HepG2 (cell line): Measurements from ENCODE around the gene ADH4. TPM values are rescaled to one million over a fixed set of nuclear protein-coding genes. Genes with fewer than 3 reads are reported as not detected.

Experiments
- BCLAF1 ChIP-seq: fragments of 450-650 bp; IDR thresholded peaks from 2 replicates; pipeline ENCODE4 v1.6.1; 2017; ENCODE audit warnings: mild to moderate bottlenecking
- BRCA1 ChIP-seq: sonication (generic); formaldehyde crosslinking; IDR thresholded peaks from 2 replicates; pipeline ENCODE4 v1.4.0; 2020; ENCODE audit warnings: missing genetic modification reagents
- DZIP1 ChIP-seq: sonication (generic); formaldehyde crosslinking; IDR thresholded peaks from 2 replicates; pipeline ENCODE4 v1.5.0; 2020; ENCODE audit warnings: mild to moderate bottlenecking, missing genetic modification reagents
- FOXJ3 ChIP-seq: sonication (generic); formaldehyde crosslinking; IDR thresholded peaks from 2 replicates; pipeline ENCODE4 v1.4.0; 2020; ENCODE audit warnings: missing genetic modification reagents, mild to moderate bottlenecking, borderline replicate concordance
- GATA4 ChIP-seq: sonication (generic); IDR thresholded peaks from 2 replicates; pipeline ENCODE4 v1.6.1; 2016; ENCODE audit warnings: antibody characterized with exemption, low read depth, borderline replicate concordance
- HOMEZ ChIP-seq: IDR thresholded peaks from 2 replicates; pipeline ENCODE4 v1.6.1; 2016; ENCODE audit warnings: low read depth
- HOXA5 ChIP-seq: sonication (generic); formaldehyde crosslinking; IDR thresholded peaks from 2 replicates; pipeline ENCODE4 v1.4.0; 2020; ENCODE audit warnings: missing genetic modification reagents
- KDM3A ChIP-seq: IDR thresholded peaks from 2 replicates; pipeline ENCODE4 v1.6.1; 2018; ENCODE audit warnings: low read depth, missing compliant biosample characterization
- KLF6 ChIP-seq: IDR thresholded peaks from 2 replicates; pipeline ENCODE4 v1.8.0; 2016; ENCODE audit warnings: missing biosample characterization, missing genetic modification reagents
- NONO ChIP-seq, 2 experiments: fragments of 450-650 bp in 1 of 2; sonication (generic) in 1 of 2; formaldehyde crosslinking in 1 of 2; IDR thresholded peaks in 1 of 2; conservative IDR thresholded peaks in 1 of 2; 2 replicates each; pipeline versions ENCODE4 v1.6.1 to v1.8.0; 2017 to 2022; ENCODE audit warnings: mild to moderate bottlenecking in 1 of 2, missing genetic modification reagents in 1 of 2, moderate library complexity in 1 of 2
- NR2C2 ChIP-seq: sonication (generic); formaldehyde crosslinking; IDR thresholded peaks from 2 replicates; pipeline ENCODE4 v1.4.0; 2020; ENCODE audit warnings: missing genetic modification reagents, mild to moderate bottlenecking, moderate library complexity, borderline replicate concordance
- SMARCC2 ChIP-seq: fragments of 450-650 bp; IDR thresholded peaks from 2 replicates; pipeline ENCODE4 v1.6.1; 2017; ENCODE audit warnings: antibody characterized with exemption, mild to moderate bottlenecking
- ZMAT3 ChIP-seq: sonication (generic); formaldehyde crosslinking; conservative IDR thresholded peaks from 2 replicates; pipeline ENCODE4 v1.7.0; 2021; ENCODE audit warnings: missing genetic modification reagents
- ZNF264 ChIP-seq: sonication (generic); formaldehyde crosslinking; IDR thresholded peaks from 2 replicates; pipeline ENCODE4 v1.4.0; 2020; ENCODE audit warnings: missing genetic modification reagents
- ZNF331 ChIP-seq: sonication (generic); formaldehyde crosslinking; IDR thresholded peaks from 2 replicates; pipeline ENCODE4 v1.4.0; 2020; ENCODE audit warnings: missing genetic modification reagents
- ZNF362 ChIP-seq: sonication (generic); formaldehyde crosslinking; IDR thresholded peaks from 2 replicates; pipeline ENCODE4 v1.4.0; 2020; ENCODE audit warnings: missing genetic modification reagents, mild to moderate bottlenecking, borderline replicate concordance
- ZNF639 ChIP-seq: conservative IDR thresholded peaks from 2 replicates; pipeline ENCODE4 v1.6.1; 2018; ENCODE audit warnings: missing genetic modification reagents
- ZNF7 ChIP-seq: IDR thresholded peaks from 2 replicates; pipeline ENCODE4 v1.6.1; 2016; ENCODE audit warnings: missing biosample characterization, missing genetic modification reagents
- ZNF782 ChIP-seq: sonication (generic); formaldehyde crosslinking; IDR thresholded peaks from 2 replicates; pipeline ENCODE4 v1.4.0; 2020; ENCODE audit warnings: missing genetic modification reagents, mild to moderate bottlenecking, borderline replicate concordance
- ZSCAN12 ChIP-seq: sonication (generic); formaldehyde crosslinking; IDR thresholded peaks from 2 replicates; pipeline ENCODE4 v1.9.0; 2021; ENCODE audit warnings: mild to moderate bottlenecking, missing genetic modification reagents
- polyA plus RNA-seq, 8 experiments: library from polyadenylated mRNA; depleted of rRNA in 3 of 8; stranded (reverse) in 7 of 8; unstranded in 1 of 8; fragments of >200 nt; fragmentation: Illumina TruSeq in 4 of 8; extraction: Trizol in 4 of 8; gene quantifications; 2 replicates each; pipeline versions ENCODE4 v1.2.1 to v1.2.3, GENCODE V29; 2011 to 2016; ENCODE audit warnings: low read depth in 4 of 8, missing spikeins in 1 of 8, mixed read lengths in 1 of 8; ENCODE audit not compliant: insufficient read depth in 1 of 8
- total RNA-seq, 5 experiments: library from RNA; depleted of rRNA; stranded (reverse); fragments of >200 nt; fragmentation: Illumina TruSeq; extraction: Trizol; gene quantifications; 2 replicates each; pipeline ENCODE4 v1.2.3, GENCODE V29; 2016; ENCODE audit warnings: low read depth in 1 of 5

The ADH4 gene
- total and polyA plus RNA-seq, 2 of the 13 experiments (the other 11 are each of a cell fraction or from before 2014, with no cell fraction given): 24.3 to 31.1 TPM

- TF ChIP-seq HOMEZ (CRISPR knock-in tag) (peak; percentile 86; the same call in 1 of the 2 replicates), ZNF331 (CRISPR knock-in tag) (peak; percentile 86), BCLAF1 (no peak), GATA4 (peak; percentile 99), ZNF264 (peak; percentile 91), NONO (IDR thresholded peaks at IDR 0.05) (no peak), NONO (CRISPR knock-in tag; conservative IDR thresholded peaks at IDR 0.05) (peak; percentile 57; the same call in 1 of the 2 replicates), HOXA5 (peak; percentile 72), FOXJ3 (CRISPR knock-in tag) (peak; percentile 100), BRCA1 (CRISPR knock-in tag) (peak; percentile 83), ZMAT3 (peak; percentile 75), ZNF639 (CRISPR knock-in tag) (0 out of 2 replicates have a peak, but pooled peaks have one; percentile 54), ZNF362 (CRISPR knock-in tag) (peak; percentile 73; the same call in 1 of the 2 replicates), ZNF7 (CRISPR knock-in tag) (peak; percentile 12; the same call in 1 of the 2 replicates), ZSCAN12 (CRISPR knock-in tag) (no peak), ZNF782 (no peak), NR2C2 (CRISPR knock-in tag) (peak; percentile 50; the same call in 1 of the 2 replicates), DZIP1 (CRISPR knock-in tag) (no peak), SMARCC2 (peak; percentile 94), KLF6 (CRISPR knock-in tag) (peak; percentile 77; the same call in 1 of the 2 replicates), KDM3A (peak; percentile 83; the same call in 1 of the 2 replicates)
Observed at GRCh38 chr4:99157478-99157935, 13.4 kb upstream of the ADH4 start (continued).
